Measurements from ENCODE around the gene APOBEC3G.
"Not testable (repeated sequence)": the region's sequence is repeated elsewhere in the genome, so short reads cannot be mapped to it uniquely, and the experiment has no call there.

Gene APOBEC3G

GRCh38 chr22:39073981-39074380, 3.1 kb upstream of the APOBEC3G start:
- Histone ChIP-seq H3K27ac (no peak overlapping the region), H3K27me3 (no peaks in the 10 kb centered on the region), H3K4me3 (no peak overlapping the region), H3K4me1 (peaks cover 0 to 10% (median 7%) of the 10 kb centered on the region in 4 donors), H3K9me3 (no peaks in the 10 kb centered on the region), H3K36me3 (no peaks in the 10 kb centered on the region)
- intact Hi-C loops (cut with DNase I; ENCODE audit: low total_unique reads) = no loop called here
- TF ChIP-seq CTCF (IDR thresholded peaks at IDR 0.05) = no peak
- DNase-seq = no peak

- DNase-seq; H3K27me3 ChIP-seq; intact Hi-C loops (cut with DNase I; ENCODE audit: low total_unique reads); H3K9me3 ChIP-seq: not testable (repeated sequence)
- peak overlapping the region; percentile 50 to 58 for H3K4me3 ChIP-seq
- H3K27ac ChIP-seq = peak overlapping the region; percentile 51 to 57
- H3K36me3 ChIP-seq = peaks cover 0 to 13% (median 1%) of the 10 kb centered on the region in 3 donors
- H3K4me1 ChIP-seq = peaks cover 0 to 10% (median 7%) of the 10 kb centered on the region in 4 donors
Measured at GRCh38 chr22:39076155-39077025, 685 bp upstream of the APOBEC3G start.

- Histone ChIP-seq H3K4me1 (peaks cover 0 to 10% (median 7%) of the 10 kb centered on the region in 4 donors), H3K36me3 (peaks cover 0 to 13% (median 7%) of the 10 kb centered on the region in 3 donors), H3K4me3 (peak overlapping the region in 1 of 2 donors; percentile 58)
- H3K27ac ChIP-seq; intact Hi-C loops (cut with DNase I; ENCODE audit: low total_unique reads); H3K27me3 ChIP-seq; DNase-seq; H3K9me3 ChIP-seq: not testable (repeated sequence)
Measured at GRCh38 chr22:39077912-39078311, 837 bp downstream of the APOBEC3G start.

- peaks cover 0 to 2% of the 10 kb centered on the region in 2 donors for H3K27me3 ChIP-seq
- H3K4me1 ChIP-seq = peaks cover 0 to 10% (median 7%) of the 10 kb centered on the region in 4 donors
- no peak overlapping the region for H3K27ac ChIP-seq
- no peak for TF ChIP-seq CTCF (IDR thresholded peaks at IDR 0.05)
- H3K4me3 ChIP-seq = no peak overlapping the region
- no peak for DNase-seq
- no peaks in the 10 kb centered on the region for H3K9me3 ChIP-seq
- H3K36me3 ChIP-seq = peaks cover 0 to 13% (median 7%) of the 10 kb centered on the region in 3 donors
- intact Hi-C loops (cut with DNase I; ENCODE audit: low total_unique reads) = no loop called here
Measured at GRCh38 chr22:39078329-39078728, 1.3 kb downstream of the APOBEC3G start.

GRCh38 chr22:39079054-39079637, 2.1 kb downstream of the APOBEC3G start:
- H3K4me3 ChIP-seq; DNase-seq; intact Hi-C loops (cut with DNase I; ENCODE audit: low total_unique reads): not testable (repeated sequence)

GRCh38 chr22:39080052-39080762, 3.1 kb downstream of the APOBEC3G start:
- Histone ChIP-seq H3K27me3 (peaks cover 0 to 3% of the 10 kb centered on the region in 2 donors), H3K27ac (no peak overlapping the region), H3K4me1 (peaks cover 0 to 10% (median 7%) of the 10 kb centered on the region in 4 donors), H3K9me3 (no peaks in the 10 kb centered on the region), H3K36me3 (peaks cover 0 to 13% (median 7%) of the 10 kb centered on the region in 3 donors), H3K4me3 (no peak overlapping the region)
- TF ChIP-seq CTCF (IDR thresholded peaks at IDR 0.05) = no peak
- DNase-seq = no peak
- intact Hi-C loops (cut with DNase I; ENCODE audit: low total_unique reads) = no loop called here

More at GRCh38 chr22:39079054-39079637, 2.1 kb downstream of the APOBEC3G start:
- peaks cover 0 to 10% (median 7%) of the 10 kb centered on the region in 4 donors for H3K4me1 ChIP-seq
- H3K9me3 ChIP-seq, H3K27me3 ChIP-seq, H3K27ac ChIP-seq: not testable (repeated sequence)
- H3K36me3 ChIP-seq = peaks cover 0 to 13% (median 7%) of the 10 kb centered on the region in 3 donors

Data from tibial artery (tissue), 4 donors.